Ovary (tissue), 9 donors: ENCODE results near the gene CYP2C9. TPM values are rescaled to one million over a fixed set of nuclear protein-coding genes. Genes with fewer than 3 reads are reported as not detected.
"Not testable (repeated sequence)": the region's sequence is repeated elsewhere in the genome, so short reads cannot be mapped to it uniquely, and the experiment has no call there.

Experiments
- DNase-seq, 5 donors: peaks; one replicate each; pipeline ENCODE4 v3.0.0-alpha.2; 2019 to 2020
- H3K27ac ChIP-seq, 2 donors: fragments of 200-600 bp; one replicate each; pipeline versions ENCODE4 v1.5.1 to v1.8.0; 2019 to 2022
- H3K27me3 ChIP-seq: fragments of 200-600 bp; one replicate; pipeline ENCODE4 v1.8.0; 2022
- H3K36me3 ChIP-seq: fragments of 200-600 bp; sonication (generic); one replicate; pipeline ENCODE4 v1.5.1; 2019
- H3K4me1 ChIP-seq: one replicate; pipeline ENCODE4 v1.8.1; 2013; ENCODE audit warnings: mild to moderate bottlenecking, moderate library complexity; ENCODE audit not compliant: insufficient read depth
- H3K4me3 ChIP-seq: fragments of 200-600 bp; sonication (generic); one replicate; pipeline ENCODE4 v1.5.1; 2017
- H3K9me3 ChIP-seq, 2 donors: fragments of 200-600 bp in 1 of 2; sonication (generic) in 1 of 2; one replicate each; pipeline versions ENCODE4 v1.5.1 to v1.8.1; 2013 to 2019; ENCODE audit warnings: mild to moderate bottlenecking in 1 of 2, moderate library complexity in 1 of 2
- CTCF ChIP-seq, 3 donors: fragments of 450-650 bp in 2 of 3; fragments of 200-600 bp in 1 of 3; IDR thresholded peaks; one replicate each; pipeline versions ENCODE4 v1.5.1 to v1.8.0; 2016 to 2022; ENCODE audit warnings: antibody characterized with exemption in 3 of 3, mild to moderate bottlenecking in 1 of 3
- EP300 ChIP-seq: sonication (generic); formaldehyde crosslinking; IDR thresholded peaks from one replicate; pipeline ENCODE4 v1.6.1; 2017; ENCODE audit warnings: antibody characterized with exemption
- POLR2A ChIP-seq: fragments of 450-650 bp; IDR thresholded peaks from one replicate; pipeline ENCODE4 v1.6.1; 2017; ENCODE audit warnings: antibody characterized with exemption, mild to moderate bottlenecking, moderate library complexity
- WGBS, 3 donors: extraction: QIAGEN DNeasy Blood & Tissue Kit in 1 of 3; methylation state at CpG; one replicate each; pipeline versions ENCODE4 v1.1.5 to v1.1.7; 2013 to 2017; 5-methylcytosine and 5-hydroxymethylcytosine counted together
- intact Hi-C, 4 donors: fragments of 100-400 bp; cut with DNase I; formaldehyde crosslinking; loops; one replicate each; pipeline versions ENCODE4 v1.11.0 to v1.15.1; 2022 to 2023
- polyA plus RNA-seq, 2 donors: library from polyadenylated mRNA; stranded (reverse); fragments of 200-250 nt in 1 of 2; fragments of 350-450 nt in 1 of 2; fragmentation: Illumina TruSeq in 1 of 2; extraction: RNeasy Lipid Tissue Mini Kit (QIAGEN cat#74804) in 1 of 2; gene quantifications; one replicate each; pipeline ENCODE4 v1.2.3, GENCODE V29; 2013 to 2014
- total RNA-seq, 7 donors: library from RNA; depleted of rRNA in 2 of 7; stranded (reverse); fragments of >200 nt in 2 of 7; fragmentation: NEBNext Ultra II Directional in 3 of 7; extraction: Animal tissue kit (Norgen Biotek cat#: 25700) in 3 of 7; gene quantifications; one replicate each; pipeline versions ENCODE4 v1.1.0 to v1.2.4, GENCODE V29; 2016 to 2023
- donor health status: DM: no; HTN: no; CAD: no; lungs with moderate emphysema.
- donor health status: DM: no; HTN: no; CAD: no.
- donor health status: Bipolar disorder and iron deficiency.
- donor health status: DM: yes; HTN: yes; CAD: no.
- donor health status: DM: no; HTN: no; CAD: no.
- donor health status: DM: yes; HTN: yes; CAD: no.

CYP2C9 gene
- total and polyA plus RNA-seq, 9 donors, result 0.20 to 2.3 (median 0.51) TPM; not detected in 5

DNA sequence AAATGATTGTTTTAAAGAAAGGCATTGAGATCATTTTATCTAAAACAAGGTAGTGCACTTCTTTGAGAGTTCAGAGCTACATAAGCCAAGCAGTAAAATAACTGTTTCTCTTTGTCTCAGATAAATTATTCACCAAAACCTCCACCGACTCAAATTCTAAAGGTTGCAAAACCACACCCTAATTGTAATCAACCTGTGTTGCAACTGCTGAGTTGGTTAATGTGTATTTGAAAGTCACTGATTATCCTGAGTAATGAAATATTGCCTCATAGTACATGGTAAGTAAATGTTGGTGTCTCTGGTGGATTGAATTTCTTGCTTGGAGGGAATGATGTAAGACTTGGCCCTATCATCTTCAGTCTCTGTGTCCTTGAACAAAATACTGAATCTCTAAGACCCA is 35.9 kb upstream of the CYP2C9 start:
- H3K9me3 ChIP-seq, result no peaks in the 10 kb centered on the region
- H3K27ac ChIP-seq, result no peak overlapping the region
- H3K4me1 ChIP-seq, result no peaks in the 10 kb centered on the region
- DNase-seq, result no peak
- no peak overlapping the region for H3K4me3 ChIP-seq
- TF ChIP-seq EP300 (no peak), POLR2A (no peak), CTCF (IDR thresholded peaks at IDR 0.05) (no peak)
- no peaks in the 10 kb centered on the region for H3K27me3 ChIP-seq
- 0% methylated on average over 1 of the region's 1 CpG for WGBS, 3 donors
- no peaks in the 10 kb centered on the region for H3K36me3 ChIP-seq
- intact Hi-C loops, result no loop called here

DNA sequence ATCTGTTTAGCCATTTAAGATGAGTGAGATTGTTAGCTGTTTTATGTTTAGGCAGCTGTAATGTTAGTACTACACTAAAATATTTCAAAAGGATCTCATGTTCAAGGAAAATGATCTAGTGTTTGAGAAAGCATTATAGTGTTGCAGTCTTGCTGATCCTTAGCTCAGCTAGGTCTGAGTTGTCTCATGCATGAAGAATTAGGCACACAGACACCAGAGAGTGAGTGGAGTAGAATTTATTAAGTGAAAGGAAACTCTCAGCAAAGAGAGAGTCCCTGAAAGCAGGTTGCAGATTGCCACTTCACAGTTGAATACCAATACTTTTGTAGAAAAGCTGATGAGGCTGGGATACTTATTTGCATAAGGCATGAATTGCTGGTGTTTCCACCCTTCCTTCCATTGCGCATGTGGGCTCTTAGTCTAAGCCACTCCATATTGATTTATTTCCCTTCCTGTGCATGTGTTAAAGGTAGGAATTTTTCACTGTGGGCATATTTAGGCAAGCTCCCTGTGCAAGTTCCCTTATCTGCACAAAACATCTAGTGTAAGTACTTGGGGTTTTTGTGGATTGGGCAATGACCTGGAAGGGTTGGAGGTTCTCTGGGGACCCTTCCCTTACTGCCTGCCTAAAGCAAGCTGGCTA is 33.8 kb upstream of the CYP2C9 start:
- H3K27ac ChIP-seq, H3K4me3 ChIP-seq, H3K4me1 ChIP-seq, H3K9me3 ChIP-seq, H3K36me3 ChIP-seq, DNase-seq, intact Hi-C loops, H3K27me3 ChIP-seq: not testable (repeated sequence)
- 52 to 79% (median 64%) methylated on average over 1 of the region's 1 CpG for WGBS, 3 donors

DNA sequence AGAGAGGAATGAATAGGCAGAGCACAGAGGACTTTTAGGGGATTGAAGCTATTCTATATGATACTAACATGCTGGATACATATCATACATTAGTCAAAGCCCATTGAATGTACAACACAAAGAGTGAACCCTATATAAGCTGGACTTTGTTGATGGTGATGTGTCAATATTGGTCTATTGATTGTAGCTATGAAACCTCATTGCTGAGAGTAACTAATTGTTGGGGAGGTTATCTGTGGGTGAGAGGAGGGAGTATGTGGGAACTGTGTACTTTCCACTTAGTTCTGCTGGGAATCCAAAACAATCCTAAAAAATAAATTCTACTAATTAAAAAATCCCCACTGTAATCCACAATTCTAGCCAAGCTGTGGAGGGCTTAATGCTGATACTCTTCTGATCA is 22.0 kb upstream of the CYP2C9 start:
- Histone ChIP-seq H3K36me3 (no peaks in the 10 kb centered on the region), H3K9me3 (no peaks in the 10 kb centered on the region), H3K27me3 (no peaks in the 10 kb centered on the region), H3K4me1 (no peaks in the 10 kb centered on the region), H3K4me3 (no peak overlapping the region), H3K27ac (no peak overlapping the region)
- no peak for DNase-seq
- no peak for TF ChIP-seq CTCF (IDR thresholded peaks at IDR 0.05)
- intact Hi-C loops, result no loop called here

DNA sequence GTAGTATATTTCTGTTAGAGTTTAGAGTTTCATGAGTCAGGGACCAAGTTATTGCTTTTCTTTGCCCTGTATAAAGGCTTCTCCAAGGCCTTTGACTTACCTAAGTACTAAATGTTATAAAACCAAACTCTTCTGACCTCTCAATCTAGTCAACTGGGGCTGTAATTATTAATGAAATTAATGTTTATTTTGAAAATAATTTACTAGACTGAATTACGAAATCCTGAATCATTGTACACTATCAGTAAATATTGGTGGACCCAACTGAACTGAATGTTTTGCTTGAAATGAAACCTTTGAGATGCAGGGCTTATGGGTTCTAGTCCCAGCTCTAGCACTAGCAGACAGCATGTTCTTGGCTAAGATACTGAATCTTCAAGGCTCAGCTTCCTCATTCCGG is 1.7 kb upstream of the CYP2C9 start:
- Histone ChIP-seq H3K27me3 (no peaks in the 10 kb centered on the region), H3K4me1 (no peaks in the 10 kb centered on the region), H3K4me3 (no peak overlapping the region), H3K27ac (no peak overlapping the region), H3K9me3 (no peaks in the 10 kb centered on the region), H3K36me3 (no peaks in the 10 kb centered on the region)
- intact Hi-C loops, result no loop called here
- no peak for TF ChIP-seq CTCF (IDR thresholded peaks at IDR 0.05)
- TF ChIP-seq POLR2A, result no peak
- TF ChIP-seq EP300, result no peak
- no peak for DNase-seq
- WGBS, 3 donors, result 60 to 77% (median 66%) methylated on average over 2 of the region's 2 CpGs

DNA sequence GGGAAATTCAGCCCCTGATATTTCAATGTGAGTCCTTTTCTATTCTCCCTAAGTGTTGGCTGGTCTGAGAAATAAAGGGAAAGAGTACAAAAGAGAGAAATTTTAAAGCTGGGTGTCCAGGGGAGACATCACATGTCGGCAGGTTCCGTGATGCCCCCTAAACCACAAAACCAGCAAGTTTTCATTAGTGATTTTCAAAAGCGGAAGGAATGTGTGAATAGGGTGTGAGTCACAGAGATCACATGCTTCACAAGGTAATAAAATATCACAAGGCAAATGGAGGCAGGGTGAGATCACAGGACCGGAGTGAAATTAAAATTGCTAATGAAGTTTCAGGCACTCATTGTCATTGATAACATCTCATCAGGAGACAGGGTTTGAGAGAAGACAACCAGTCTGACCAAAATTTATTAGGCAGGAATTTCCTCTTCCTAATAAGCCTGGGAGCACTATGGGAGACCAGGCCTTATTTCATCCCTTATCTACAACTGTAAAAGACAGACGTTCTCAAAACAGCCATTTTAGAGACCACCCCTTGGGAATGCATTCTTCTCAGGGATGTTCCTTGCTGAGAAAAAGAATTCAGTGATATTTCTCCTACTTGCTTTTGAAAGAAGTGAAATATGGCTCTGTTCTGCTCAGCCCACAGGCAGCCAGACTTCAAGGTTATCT is 5.1 kb downstream of the CYP2C9 start:
- H3K9me3 ChIP-seq, H3K27me3 ChIP-seq, DNase-seq, intact Hi-C loops, H3K4me1 ChIP-seq, H3K36me3 ChIP-seq, H3K27ac ChIP-seq, H3K4me3 ChIP-seq: not testable (repeated sequence)
- 76 to 80% (median 77%) methylated on average over 5 of the region's 5 CpGs for WGBS, 3 donors

- H3K27me3 ChIP-seq, H3K36me3 ChIP-seq, H3K4me3 ChIP-seq, H3K27ac ChIP-seq, intact Hi-C loops, H3K9me3 ChIP-seq, DNase-seq, H3K4me1 ChIP-seq: not testable (repeated sequence)
- WGBS, 3 donors, result 79 to 87% (median 84%) methylated on average over 4 of the region's 4 CpGs
These were observed 7.7 kb downstream of the CYP2C9 start for GRCh38 chr10:94946181-94946580.
